ENCODE results near the gene CD3D.

The CD3D gene

GRCh38 chr11:118342503-118343161 lies at the start of gene CD3D:
CD3D (minus strand) TSS chr11:118342705; CDS start chr11:118342607, 98 bp downstream.
- DNase-seq, result no peak
- intact Hi-C loops (cut with DNase I), result loop anchor here (10.0 kb wide), 1 partner anchor 48 kb away; no protein-coding TSS in a partner anchor

DNA sequence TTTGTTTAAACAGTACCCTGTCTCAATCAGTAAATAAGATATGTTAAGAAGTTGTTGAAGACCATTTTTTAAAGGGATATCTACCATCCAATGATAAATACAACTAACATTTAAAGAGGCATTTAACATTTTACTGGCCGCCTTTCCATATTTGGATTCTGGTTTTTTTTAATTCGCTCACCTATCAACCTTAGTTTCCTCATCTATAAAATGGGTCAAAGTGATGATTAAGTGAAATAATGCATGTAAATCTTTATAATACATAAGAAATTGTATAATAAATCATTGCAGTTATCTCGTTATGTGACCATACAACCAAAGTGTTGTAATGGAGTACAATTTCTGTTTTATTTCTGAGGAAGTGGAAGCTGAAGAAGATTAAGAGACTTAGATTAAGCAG lies 41.2 kb upstream of the CD3D start:
- no peak for DNase-seq
- intact Hi-C loops (cut with DNase I), result no loop called here

GRCh38 chr11:118382954-118383353 lies 40.4 kb upstream of the CD3D start:
- intact Hi-C loops (cut with DNase I), result no loop called here
- DNase-seq, result no peak

- no peak for DNase-seq
- intact Hi-C loops (cut with DNase I), result no loop called here
Measured at GRCh38 chr11:118380571-118380970, 38.1 kb upstream of the CD3D start.

GRCh38 chr11:118379497-118379896 lies 37.0 kb upstream of the CD3D start:
- intact Hi-C loops (cut with DNase I), result no loop called here
- DNase-seq, result no peak

- intact Hi-C loops (cut with DNase I), result no loop called here
- no peak for DNase-seq
Measured at GRCh38 chr11:118375978-118376377, 33.5 kb upstream of the CD3D start.

GRCh38 chr11:118374729-118375128 lies 32.2 kb upstream of the CD3D start:
- DNase-seq, result no peak
- intact Hi-C loops (cut with DNase I), result no loop called here

DNA sequence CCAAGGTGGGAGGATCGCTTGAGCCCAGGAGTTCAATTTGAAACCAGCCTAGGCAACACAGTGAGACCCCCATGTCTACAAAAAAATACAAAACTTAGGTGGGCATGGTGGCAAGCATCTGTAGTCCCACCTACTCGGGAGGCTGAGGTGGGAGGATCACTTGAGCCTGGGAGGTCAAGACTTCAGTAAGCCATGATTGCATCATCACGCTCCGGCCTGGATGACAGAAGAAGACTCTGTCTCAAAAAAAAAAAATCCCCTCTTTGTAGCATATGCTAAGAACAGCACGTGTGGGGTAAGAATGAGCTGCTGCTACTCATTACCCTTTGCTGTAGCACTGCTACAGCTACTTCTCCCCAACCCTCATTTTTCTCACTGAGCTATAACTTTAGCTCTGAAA lies 31.4 kb upstream of the CD3D start:
- intact Hi-C loops (cut with DNase I), result no loop called here
- DNase-seq, result no peak

- intact Hi-C loops (cut with DNase I), result no loop called here
- DNase-seq, result no peak
Measured at GRCh38 chr11:118373263-118373662, 30.8 kb upstream of the CD3D start.

DNA sequence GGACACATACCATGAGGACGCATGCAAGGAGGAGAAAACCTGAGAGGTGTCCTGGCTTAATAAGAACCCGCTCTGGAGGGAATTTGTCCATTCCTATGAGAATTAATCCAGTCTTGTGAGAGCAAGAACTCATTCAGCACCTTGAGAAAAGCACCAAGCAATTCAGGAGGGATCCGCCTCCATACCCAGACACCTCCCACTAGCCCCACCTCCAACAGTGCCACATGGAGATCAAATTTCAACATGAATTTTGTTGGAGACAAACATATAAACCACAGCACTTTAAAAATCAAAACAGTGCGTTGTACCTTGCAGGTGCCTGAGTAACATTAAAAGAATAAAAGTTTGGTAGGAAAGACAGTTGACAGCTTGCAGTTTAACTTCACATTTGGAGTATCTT lies 28.3 kb upstream of the CD3D start:
- DNase-seq, result no peak
- intact Hi-C loops (cut with DNase I), result no loop called here

DNA sequence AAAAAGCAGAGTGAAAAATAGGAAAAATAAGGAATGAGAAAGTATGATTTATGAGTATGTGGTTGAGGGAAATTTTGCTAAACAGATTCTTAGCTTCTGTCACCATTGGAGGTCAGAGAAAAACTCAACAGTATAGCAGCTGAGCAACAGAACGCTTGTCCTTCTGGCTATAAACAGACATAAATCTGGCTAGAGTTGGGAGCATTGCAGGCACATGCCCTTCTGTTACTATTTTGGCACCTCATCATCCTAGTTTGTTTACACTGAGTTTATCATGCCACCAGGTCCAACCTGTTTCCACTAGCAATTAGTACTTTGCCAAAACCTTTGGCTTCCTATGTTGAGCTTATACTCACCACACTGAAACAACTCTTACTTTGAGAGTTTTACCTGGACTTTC lies 23.8 kb upstream of the CD3D start:
- intact Hi-C loops (cut with DNase I), result no loop called here
- no peak for DNase-seq

GRCh38 chr11:118364956-118365615 lies 22.6 kb upstream of the CD3D start:
- intact Hi-C loops (cut with DNase I), result no loop called here

DNA sequence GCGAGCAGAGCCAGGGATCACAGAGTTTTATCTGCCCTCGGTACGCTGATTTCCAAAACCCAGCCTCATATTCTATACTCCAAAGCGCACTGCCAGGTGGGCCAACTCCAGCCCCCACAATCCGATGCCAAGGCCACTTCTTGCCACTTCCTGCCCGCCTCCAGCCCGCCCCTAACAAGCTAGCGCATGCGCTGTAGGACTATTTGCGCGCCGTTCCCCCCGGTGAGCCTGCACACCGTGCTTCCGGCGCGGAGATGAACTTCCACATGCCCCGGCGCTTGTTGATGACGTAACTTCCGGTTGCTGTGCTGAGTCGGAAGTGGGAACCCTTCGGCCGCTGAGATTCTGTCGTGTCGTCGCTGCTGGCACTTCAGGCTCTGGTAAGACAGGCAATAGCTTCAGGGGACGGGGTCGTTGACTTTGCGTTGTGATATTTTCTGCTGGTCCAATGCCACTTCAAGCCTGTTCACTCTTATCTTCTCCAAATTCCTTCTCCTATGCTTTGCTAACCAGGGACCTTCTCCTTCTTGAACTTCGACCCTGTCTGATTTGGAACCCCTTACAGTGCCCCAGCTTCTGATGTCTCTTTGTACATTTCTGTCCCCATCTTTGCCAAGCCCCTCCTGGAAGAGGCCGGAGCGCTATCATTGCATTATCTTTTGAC lies 16.9 kb upstream of the CD3D start, which contains the start of gene UBE4A:
UBE4A (plus strand) TSS at position 306 of the 664 bp plus-strand sequence. CDS start 5,481 bp downstream, outside the sequence.
- DNase-seq, result peak; percentile 92 to 99 (median 95)
- intact Hi-C loops (cut with DNase I), result loop anchor here (2.0 kb wide), 1 partner anchor 77 kb away; the partner anchor contains the start of gene KMT2A

More at GRCh38 chr11:118364956-118365615, 22.6 kb upstream of the CD3D start:
- DNase-seq, result no peak

- intact Hi-C loops (cut with DNase I), result loop anchor here (2.0 kb wide), 1 partner anchor 79 kb away; the partner anchor contains the start of gene KMT2A
Measured at GRCh38 chr11:118358071-118358470, 15.6 kb upstream of the CD3D start.

DNA sequence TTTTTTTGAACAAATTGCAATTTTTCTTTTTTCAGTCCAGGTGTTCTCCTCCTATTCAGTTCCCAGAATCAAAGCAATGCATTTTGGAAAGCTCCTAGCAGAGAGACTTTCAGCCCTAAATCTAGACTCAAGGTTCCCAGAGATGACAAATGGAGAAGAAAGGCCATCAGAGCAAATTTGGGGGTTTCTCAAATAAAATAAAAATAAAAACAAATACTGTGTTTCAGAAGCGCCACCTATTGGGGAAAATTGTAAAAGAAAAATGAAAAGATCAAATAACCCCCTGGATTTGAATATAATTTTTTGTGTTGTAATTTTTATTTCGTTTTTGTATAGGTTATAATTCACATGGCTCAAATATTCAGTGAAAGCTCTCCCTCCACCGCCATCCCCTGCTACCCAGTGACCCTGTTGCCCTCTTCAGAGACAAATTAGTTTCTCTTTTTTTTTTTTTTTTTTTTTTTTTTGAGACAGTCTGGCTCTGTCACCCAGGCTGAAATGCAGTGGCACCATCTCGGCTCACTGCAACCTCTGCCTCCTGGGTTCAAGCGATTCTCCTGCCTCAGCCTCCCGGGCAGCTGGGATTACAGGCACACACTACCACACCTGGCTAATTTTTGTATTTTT lies 10.7 kb upstream of the CD3D start:
- no peak for DNase-seq
- intact Hi-C loops (cut with DNase I), result loop anchor here (2.0 kb wide), 1 partner anchor 208 kb away; no protein-coding TSS in a partner anchor

More at GRCh38 chr11:118358071-118358470, 15.6 kb upstream of the CD3D start:
- no peak for DNase-seq

- DNase-seq, result no peak
- intact Hi-C loops (cut with DNase I), result loop anchor here (10.0 kb wide), 1 partner anchor 55 kb away; no protein-coding TSS in a partner anchor
Measured at GRCh38 chr11:118349475-118349874, 7.0 kb upstream of the CD3D start.

GRCh38 chr11:118343981-118344515 lies 1.5 kb upstream of the CD3D start, which contains the start of gene CD3G:
CD3G (plus strand) TSS chr11:118344344; CDS start chr11:118344424, 80 bp downstream.
- DNase-seq, result no peak
- intact Hi-C loops (cut with DNase I), result loop anchor here (10.0 kb wide), 1 partner anchor 49 kb away; no protein-coding TSS in a partner anchor

DNA sequence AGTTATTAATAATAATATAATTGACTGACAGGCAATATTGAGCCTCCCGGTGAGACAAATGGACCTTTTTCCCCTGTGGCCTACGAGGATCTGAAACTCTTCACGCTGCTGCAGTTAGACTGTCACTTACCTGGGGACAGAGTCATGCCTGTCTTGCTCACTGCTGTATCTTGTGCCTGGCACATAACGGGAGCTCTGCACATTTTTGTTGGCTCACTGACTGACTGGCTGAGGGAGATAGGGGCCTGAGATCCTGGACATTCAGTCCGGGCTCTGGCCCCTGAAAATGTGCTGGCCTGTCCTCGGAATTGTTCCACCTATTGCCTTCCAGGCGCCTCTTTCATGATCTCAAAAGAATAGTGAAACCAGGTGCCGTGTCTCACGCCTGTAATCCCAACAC lies 743 bp upstream of the CD3D start:
- no peak for DNase-seq
- intact Hi-C loops (cut with DNase I), result loop anchor here (10.0 kb wide), 1 partner anchor 48 kb away; no protein-coding TSS in a partner anchor

- intact Hi-C loops (cut with DNase I), result loop anchor here (10.0 kb wide), 1 partner anchor 47 kb away; no protein-coding TSS in a partner anchor
Measured at GRCh38 chr11:118341815-118342489, 553 bp downstream of the CD3D start.

More at GRCh38 chr11:118341815-118342489, 553 bp downstream of the CD3D start:
- no peak for DNase-seq
